ENCODE data around the gene RASA2. TPM values are rescaled to one million over a fixed set of nuclear protein-coding genes. Genes with fewer than 3 reads are reported as not detected.

RASA2 gene
- total RNA-seq, 1 experiment from 2014 or later: 26.7 TPM

DNA sequence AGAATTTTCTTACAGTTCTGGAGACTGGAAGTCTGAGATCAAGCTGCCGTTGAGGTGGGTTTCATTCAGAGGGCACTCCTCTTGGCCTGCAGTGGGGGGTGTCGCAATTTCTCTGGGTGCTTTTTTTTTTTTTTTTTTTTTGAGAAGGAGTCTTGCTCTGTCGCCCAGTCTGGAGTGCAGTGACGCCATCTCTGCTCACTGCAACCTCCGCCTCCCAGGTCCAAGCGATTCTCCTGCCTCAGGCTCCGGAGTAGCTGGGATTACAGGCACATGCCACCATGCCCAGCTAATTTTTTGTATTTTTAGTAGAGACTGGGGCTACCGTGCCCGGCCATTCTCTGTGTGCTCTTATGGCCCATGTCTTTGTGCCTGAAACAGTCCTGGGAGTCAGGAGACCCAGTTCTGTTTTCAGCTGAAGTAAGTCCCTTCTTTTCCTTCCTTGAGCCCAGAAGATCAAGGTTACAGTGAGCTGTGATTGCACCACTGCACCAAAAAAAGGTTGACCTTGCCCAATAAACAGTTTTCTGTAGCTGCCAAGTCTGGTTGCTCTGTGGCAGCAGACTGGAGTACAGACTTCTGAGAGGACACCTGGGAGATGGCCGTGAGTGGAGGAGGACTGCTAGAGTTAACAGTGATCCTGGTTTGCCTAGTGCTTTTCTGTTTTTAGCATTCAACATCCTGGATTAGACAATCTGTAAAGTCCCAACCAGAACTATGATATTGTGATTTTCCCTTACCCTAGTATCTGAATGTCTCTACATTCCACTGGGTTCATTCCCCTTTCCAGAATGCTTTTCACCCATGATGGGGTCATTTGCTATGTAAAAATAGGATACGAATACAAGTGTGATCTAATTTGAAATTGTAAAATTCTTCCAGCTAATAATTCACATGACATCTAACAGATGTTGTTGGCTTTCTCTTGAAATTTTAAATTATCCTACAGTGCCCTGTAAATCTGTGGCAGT, 174.7 kb downstream of the RASA2 start:
- Histone ChIP-seq H3K36me3 (ENCODE audit: control insufficient read depth, insufficient read depth, low read length) (no peaks in the 10 kb centered on the region), H3K4me3 (ENCODE audit: low read depth, low read length) (no peak overlapping the region), H3K4me1 (0 out of 2 replicates have a peak, but pooled peaks cover 5% of the 10 kb centered on the region), H3K9me3 (peaks cover 12% of the 10 kb centered on the region), H3K27me3 (replicated peaks; ENCODE audit: control insufficient read depth, insufficient read depth, low read length) (0 out of 2 replicates have a peak, but pooled peaks cover 1% of the 10 kb centered on the region)
- TF ChIP-seq, protein P1, sequence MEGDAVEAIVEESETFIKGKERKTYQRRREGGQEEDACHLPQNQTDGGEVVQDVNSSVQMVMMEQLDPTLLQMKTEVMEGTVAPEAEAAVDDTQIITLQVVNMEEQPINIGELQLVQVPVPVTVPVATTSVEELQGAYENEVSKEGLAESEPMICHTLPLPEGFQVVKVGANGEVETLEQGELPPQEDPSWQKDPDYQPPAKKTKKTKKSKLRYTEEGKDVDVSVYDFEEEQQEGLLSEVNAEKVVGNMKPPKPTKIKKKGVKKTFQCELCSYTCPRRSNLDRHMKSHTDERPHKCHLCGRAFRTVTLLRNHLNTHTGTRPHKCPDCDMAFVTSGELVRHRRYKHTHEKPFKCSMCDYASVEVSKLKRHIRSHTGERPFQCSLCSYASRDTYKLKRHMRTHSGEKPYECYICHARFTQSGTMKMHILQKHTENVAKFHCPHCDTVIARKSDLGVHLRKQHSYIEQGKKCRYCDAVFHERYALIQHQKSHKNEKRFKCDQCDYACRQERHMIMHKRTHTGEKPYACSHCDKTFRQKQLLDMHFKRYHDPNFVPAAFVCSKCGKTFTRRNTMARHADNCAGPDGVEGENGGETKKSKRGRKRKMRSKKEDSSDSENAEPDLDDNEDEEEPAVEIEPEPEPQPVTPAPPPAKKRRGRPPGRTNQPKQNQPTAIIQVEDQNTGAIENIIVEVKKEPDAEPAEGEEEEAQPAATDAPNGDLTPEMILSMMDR (IDR thresholded peaks at IDR 0.05; ENCODE audit: insufficient read depth in 1 of 2, low read depth in 1 of 2, low read length in 1 of 2, severe bottlenecking in 1 of 2, unreplicated experiment in 1 of 2): no peak
- BruUV-seq (replicated peaks): no TSS peak
- Mint-ChIP-seq H3K27me3 (ENCODE audit: insufficient read depth, unreplicated experiment) (peaks cover 5% of the 10 kb centered on the region), H3K4me3 (ENCODE audit: unreplicated experiment) (no peak overlapping the region), H3K36me3 (ENCODE audit: insufficient read depth, unreplicated experiment) (no peaks in the 10 kb centered on the region), H3K9me3 (ENCODE audit: unreplicated experiment) (peaks cover 8% of the 10 kb centered on the region), H3K27ac (ENCODE audit: unreplicated experiment) (no peak overlapping the region), H3K4me1 (ENCODE audit: low read depth, unreplicated experiment) (peaks cover 6% of the 10 kb centered on the region)
- POLR2A ChIA-PET: no interaction called here
- no peak for DNase-seq
- CTCF ChIA-PET: no interaction called here
- intact Hi-C loops (cut with micrococcal nuclease; ENCODE audit: unreplicated experiment): no loop called here

DNA sequence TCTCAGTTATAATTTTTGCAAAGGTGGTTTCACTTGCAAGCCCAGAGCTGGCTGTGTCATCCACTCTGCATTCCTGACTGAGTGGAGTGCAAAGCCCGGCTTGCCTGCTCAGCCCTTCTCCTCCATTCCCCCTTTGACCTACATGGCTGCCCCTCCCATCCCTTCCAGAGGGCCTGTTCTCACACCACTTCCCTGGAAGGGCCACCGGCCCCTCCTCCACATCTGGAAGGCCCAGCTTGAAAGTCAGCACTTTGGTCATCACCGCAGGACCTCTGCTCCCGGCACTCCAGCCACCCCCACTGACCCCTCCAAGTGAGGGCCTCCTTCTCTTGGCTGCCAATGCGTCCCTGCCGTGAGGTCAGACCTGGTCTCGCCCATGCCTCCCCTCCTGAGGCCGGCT, 177.2 kb downstream of the RASA2 start:
- TF ChIP-seq, protein P1 (IDR thresholded peaks at IDR 0.05; ENCODE audit: insufficient read depth in 1 of 2, low read depth in 1 of 2, low read length in 1 of 2, severe bottlenecking in 1 of 2, unreplicated experiment in 1 of 2): no peak

More for the DNA sequence above, 177.2 kb downstream of the RASA2 start:
- no peaks in the 10 kb centered on the region for H3K36me3 ChIP-seq (ENCODE audit: control insufficient read depth, insufficient read depth, low read length)
- POLR2A ChIA-PET: no interaction called here
- Mint-ChIP-seq H3K27me3 (ENCODE audit: insufficient read depth, unreplicated experiment) (peaks cover 4% of the 10 kb centered on the region), H3K4me3 (ENCODE audit: unreplicated experiment) (no peak overlapping the region), H3K27ac (ENCODE audit: unreplicated experiment) (no peak overlapping the region), H3K9me3 (ENCODE audit: unreplicated experiment) (peaks cover 8% of the 10 kb centered on the region), H3K36me3 (ENCODE audit: insufficient read depth, unreplicated experiment) (no peaks in the 10 kb centered on the region), H3K4me1 (ENCODE audit: low read depth, unreplicated experiment) (peaks cover 3% of the 10 kb centered on the region)
- H3K27me3 ChIP-seq (replicated peaks; ENCODE audit: control insufficient read depth, insufficient read depth, low read length): no peaks in the 10 kb centered on the region
- DNase-seq: no peak
- CTCF ChIA-PET: no interaction called here
- peaks cover 3% of the 10 kb centered on the region; the same call in 1 of the 2 replicates for H3K9me3 ChIP-seq
- no TSS peak for BruUV-seq (replicated peaks)
- H3K4me1 ChIP-seq: 0 out of 2 replicates have a peak, but pooled peaks cover 5% of the 10 kb centered on the region
- intact Hi-C loops (cut with micrococcal nuclease; ENCODE audit: unreplicated experiment): no loop called here
- no peak overlapping the region for H3K4me3 ChIP-seq (ENCODE audit: low read depth, low read length)

Other genes with a start within 250 kb of the RASA2 start
- gene ZBTB38, start 118.5 kb upstream of the RASA2 start, total RNA-seq (2022): 72.7 and 74.1 TPM in 2 replicates

All from Caco-2 (cell line).